HT1080 (cell line): ENCODE data around the gene EEF2K. TPM values are rescaled to one million over a fixed set of nuclear protein-coding genes. Genes with fewer than 3 reads are reported as not detected.
A peak's percentile ranks its signal among the peaks of the same experiment; 100 is the strongest.
"Not testable (repeated sequence)": the region's sequence is repeated elsewhere in the genome, so short reads cannot be mapped to it uniquely, and the experiment has no call there.

Experiments used
- DNase-seq: peaks from one replicate; pipeline ENCODE4 v3.0.0-alpha.2; 2015; ENCODE audit warnings: low read depth
- polyA plus RNA-seq, 2 experiments: library from polyadenylated mRNA; depleted of rRNA; stranded (reverse); fragments of >200 nt; gene quantifications; 2 replicates each; pipeline ENCODE4 v1.2.3, GENCODE V29; 2015
- total RNA-seq: library from RNA; depleted of rRNA; stranded (reverse); fragments of >200 nt; shearing (Covaris generic); gene quantifications from 2 replicates; pipeline ENCODE4 v1.2.3, GENCODE V29; 2014; rRNA removed

Gene EEF2K
- 22.8 and 23.6 TPM in 2 replicates for total RNA-seq
- 12.5 and 14.7 TPM in 2 replicates for polyA plus RNA-seq (2015; cell fraction: cytosol; rRNA removed)
- 26.7 and 28.0 TPM in 2 replicates for polyA plus RNA-seq (2015; cell fraction: nucleus; rRNA removed)

- DNase-seq: peak; percentile 97
Observed at GRCh38 chr16:22206013-22206841, at the start of gene EEF2K. Gene EEF2K (plus strand): TSS chr16:22206278. CDS start chr16:22225730, 19,452 bp downstream.

- DNase-seq: no peak
Observed at GRCh38 chr16:22161401-22161800, 44.7 kb upstream of the EEF2K start.

DNA sequence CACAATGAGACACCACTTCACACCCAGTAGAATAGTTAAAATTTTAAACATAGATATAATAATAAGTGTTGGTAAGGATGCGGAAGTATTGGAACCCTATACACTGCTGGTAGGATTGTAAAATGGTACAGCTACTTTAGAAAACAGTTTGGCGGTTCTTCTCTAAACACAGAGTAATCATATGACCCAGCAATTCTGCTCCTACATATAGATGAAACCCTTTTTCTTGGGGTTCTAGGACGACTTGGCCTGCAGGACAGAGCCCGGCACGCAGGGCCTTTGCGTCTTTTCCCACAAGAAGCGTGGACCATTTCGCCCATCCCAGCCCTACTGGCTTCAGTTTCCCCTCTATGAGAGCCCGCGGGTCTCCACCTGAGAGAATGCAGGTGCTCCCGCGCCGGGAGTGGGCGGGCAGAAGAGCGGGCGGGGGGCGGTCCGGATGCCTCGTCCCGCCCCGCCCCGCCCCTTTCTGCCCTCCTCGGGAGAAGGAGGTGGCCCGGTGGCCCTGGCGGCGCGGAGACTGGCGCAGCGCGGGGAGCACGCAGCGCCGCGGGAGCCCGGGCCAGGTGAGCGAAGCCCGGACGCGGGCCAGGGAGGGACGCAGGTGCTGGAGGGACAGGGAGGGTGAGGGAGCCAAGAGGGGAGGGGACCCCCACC is 44.0 kb upstream of the EEF2K start, which contains the start of gene SDR42E2:
TSS of gene SDR42E2 (plus strand) at position 508 of the 657 bp plus-strand sequence. CDS start 3,077 bp downstream, outside the sequence.
- DNase-seq: no peak

- no peak for DNase-seq
Observed at GRCh38 chr16:22162656-22163009, 43.4 kb upstream of the EEF2K start.

DNA sequence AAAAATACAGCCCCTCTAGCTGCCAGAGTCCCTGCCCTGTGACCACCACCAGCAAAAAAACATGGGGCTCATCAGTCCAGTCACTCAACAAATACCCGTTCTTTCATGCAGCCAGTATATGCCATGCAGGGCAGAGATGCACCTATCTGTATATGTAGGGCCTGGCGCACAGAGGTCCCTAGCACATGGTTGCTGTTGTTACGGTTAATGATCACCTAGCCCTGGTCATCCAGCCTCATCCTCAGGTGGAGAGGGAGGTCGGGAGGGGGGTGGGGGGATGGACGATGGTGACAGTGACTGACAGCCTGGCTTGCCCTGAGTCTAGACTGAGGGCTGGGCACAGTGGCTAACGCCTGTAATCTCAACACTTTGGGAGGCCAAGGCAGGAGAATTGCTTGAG is 42.3 kb upstream of the EEF2K start:
- no peak for DNase-seq

DNA sequence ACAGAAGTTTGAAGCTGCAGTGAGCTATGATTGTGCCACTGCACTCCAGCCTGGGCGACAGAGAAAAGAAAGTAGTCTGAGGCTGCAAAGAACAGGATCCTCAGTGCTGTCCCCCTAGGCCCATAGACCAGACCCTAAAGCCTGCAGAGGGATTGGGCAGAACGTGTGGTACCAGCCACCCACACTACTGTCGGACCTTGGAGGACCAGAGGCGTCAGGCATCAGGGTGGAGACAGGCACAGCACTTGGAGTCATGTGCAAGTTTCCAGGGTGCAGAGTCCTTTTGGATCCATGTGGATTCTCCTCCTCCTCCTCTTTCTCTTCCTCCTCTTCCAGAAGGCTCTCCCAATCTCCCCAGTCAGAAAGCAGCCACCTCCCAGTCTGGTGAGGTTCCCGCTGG is 41.6 kb upstream of the EEF2K start:
- no peak for DNase-seq

- no peak for DNase-seq
Observed at GRCh38 chr16:22165508-22166285, 40.4 kb upstream of the EEF2K start.

DNA sequence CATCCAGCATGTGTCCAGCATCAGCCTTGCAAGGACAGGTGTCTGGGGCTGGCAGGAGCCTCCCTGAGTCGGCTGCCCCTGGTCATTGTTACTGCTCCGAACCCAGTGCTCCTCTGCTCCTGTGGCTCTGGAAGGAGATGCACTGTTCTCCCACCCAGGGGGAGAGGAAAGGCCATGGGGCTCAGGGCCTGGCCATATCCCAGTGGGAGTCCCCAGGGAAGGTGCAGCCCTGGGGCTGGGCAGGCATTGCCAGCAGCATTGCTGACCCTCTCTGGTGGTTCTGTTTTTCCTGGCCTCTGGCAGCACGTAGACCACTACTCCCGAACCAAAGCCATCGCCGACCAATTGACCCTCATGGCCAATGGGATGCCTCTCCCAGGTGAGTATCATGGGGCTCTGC is 34.1 kb upstream of the EEF2K start:
- DNase-seq: no peak

- DNase-seq: not testable (repeated sequence)
Observed at GRCh38 chr16:22172642-22173041, 33.4 kb upstream of the EEF2K start.

GRCh38 chr16:22174642-22175041 is 31.4 kb upstream of the EEF2K start:
- DNase-seq: no peak

- DNase-seq: no peak
Observed at GRCh38 chr16:22177968-22178930, 27.8 kb upstream of the EEF2K start.

DNA sequence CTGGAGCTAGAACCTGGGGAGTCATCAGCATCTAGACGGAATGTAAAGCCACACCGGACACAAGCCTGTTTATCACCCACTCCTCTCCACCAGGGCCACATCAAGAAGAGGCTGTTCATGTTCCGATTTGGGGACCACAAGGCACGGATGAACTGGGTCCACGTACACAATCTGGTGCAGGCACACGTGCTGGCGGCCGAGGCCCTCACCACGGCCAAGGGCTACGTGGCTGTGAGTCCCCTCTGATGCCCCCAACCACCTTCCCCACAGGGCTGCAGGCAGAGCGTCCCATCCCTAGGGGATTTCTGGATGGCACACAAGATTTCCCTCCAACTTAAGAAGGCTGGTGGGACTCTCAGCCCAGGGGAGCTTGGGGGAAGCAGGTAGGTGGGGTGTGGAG is 24.7 kb upstream of the EEF2K start:
- DNase-seq: no peak

DNA sequence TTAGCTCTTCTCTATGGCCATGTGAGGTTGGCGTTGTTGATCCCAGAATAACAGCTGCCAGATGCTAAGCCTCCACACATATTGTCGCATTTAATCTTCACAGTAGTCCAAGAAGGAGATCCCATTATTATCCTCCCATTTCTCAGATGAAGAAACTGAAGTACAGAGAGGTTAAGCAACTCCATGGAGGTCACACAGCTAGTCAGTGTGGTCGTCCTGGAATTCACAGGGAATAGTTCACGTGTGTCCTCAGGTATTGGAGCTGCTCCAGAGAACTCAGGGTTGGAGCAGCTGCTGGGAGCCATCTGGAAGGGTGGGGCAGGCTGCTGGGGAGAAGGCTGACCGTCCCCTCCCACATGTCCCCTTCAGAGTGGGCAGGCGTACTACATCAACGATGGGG is 24.2 kb upstream of the EEF2K start:
- no peak for DNase-seq

GRCh38 chr16:22183335-22183734 is 22.7 kb upstream of the EEF2K start:
- no peak for DNase-seq

DNA sequence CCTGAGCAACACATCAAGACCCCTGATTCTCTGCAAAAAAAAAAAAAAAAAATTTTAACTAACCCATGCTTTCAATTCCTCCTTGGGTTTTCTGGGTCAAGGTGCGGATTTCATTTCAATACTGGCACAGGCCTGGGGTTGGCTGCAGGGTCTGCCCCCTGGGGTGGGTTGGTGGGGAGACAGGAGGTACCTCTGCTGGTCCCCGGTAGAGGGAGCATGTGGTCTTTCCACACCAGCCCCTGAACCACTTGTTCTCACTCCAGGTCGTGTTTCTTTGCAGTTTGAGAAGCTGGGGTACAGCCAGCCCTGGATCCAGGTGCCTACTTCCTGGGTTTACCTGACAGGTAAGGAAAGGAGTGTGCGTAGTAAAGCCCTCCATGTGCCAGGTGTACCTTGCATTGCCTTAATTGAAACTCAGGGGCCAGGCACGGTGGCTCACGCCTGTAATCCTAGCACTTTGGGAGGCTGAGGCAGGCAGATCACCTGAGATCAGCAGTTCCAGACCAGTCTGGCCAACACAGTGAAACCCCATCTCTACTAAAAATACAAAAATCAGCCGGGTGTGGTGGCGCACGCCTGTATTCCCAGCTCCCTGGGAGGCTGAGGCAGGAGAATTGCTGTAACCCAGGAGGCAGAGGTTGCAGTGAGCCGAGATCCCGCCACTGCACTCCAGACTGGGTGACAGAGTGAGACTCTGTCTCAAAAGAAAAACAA is 22.0 kb upstream of the EEF2K start:
- DNase-seq: no peak

DNA sequence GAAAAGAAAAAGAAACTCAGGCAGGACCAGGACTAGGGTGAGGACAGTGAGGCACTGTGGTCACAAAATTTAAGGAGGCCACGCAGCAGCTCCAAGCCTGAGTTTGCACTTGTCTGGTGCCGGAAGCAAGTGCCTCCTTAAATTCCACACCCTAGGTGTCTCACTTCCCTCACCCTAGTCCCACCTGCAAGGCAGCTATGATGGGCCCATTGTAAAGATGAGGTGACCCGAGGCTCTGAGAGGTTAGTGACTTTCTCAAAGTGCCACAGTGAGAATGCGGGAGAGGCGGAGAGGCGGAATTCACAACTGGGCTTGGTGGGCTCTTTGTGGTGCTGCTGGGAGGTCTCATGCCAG is 21.5 kb upstream of the EEF2K start:
- DNase-seq: no peak

DNA sequence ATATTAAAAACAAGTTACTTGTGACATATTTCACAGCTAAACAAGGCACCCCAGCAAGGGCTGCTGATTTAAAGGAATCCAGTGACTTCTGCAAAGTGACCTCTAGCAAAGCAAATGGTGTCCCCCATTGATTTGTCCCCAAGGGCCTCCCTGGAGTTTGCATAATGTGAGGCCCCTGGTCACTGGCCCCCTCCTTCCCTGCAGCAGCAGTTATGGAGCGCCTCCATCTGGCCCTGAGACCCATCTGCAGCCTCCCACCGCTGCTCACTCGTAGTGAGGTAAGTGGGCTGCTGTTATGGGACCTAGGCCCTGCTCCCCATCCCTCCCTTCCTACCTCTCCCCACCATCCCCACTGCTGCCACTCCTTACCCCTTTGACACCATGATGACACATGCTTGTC is 19.6 kb upstream of the EEF2K start:
- DNase-seq: no peak

DNA sequence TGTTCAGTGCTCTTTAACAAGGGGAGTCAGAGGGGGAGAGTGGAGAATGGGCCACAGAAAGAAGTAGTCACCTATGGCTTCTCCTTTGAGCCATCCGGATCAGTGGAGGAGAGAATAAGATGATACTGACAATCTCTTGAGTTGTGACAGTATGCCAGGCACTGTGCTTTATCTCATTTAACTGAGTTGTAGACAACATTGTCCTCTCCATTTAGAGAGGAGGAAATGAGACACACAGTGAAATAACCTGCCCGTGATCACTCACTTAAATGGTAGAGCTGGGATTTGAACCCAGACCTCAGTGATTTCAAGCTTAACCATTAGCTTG is 17.8 kb upstream of the EEF2K start:
- DNase-seq: no peak

GRCh38 chr16:22188595-22189442 is 17.3 kb upstream of the EEF2K start:
- peak; percentile 80 for DNase-seq
